A673 (cell line): ENCODE results near the gene P2RY13.

Experiments
- CTCF ChIP-seq: fragments of 300-800, 200-600 bp; sonication (generic); conservative IDR thresholded peaks from 2 replicates; pipeline ENCODE4 v1.5.1; 2017; ENCODE audit warnings: low read depth, mild to moderate bottlenecking, antibody characterized with exemption, low read length, moderate library complexity, mixed read lengths
- EZH2 ChIP-seq: fragments of 200-600 bp; sonication (generic); IDR thresholded peaks from 2 replicates; pipeline ENCODE4 v1.6.1; 2017; ENCODE audit warnings: borderline replicate concordance, low read depth, mild to moderate bottlenecking, mixed read lengths, antibody characterized with exemption, low read length; ENCODE audit not compliant: poor library complexity, severe bottlenecking

GRCh38 chr3:151315846-151316245 lies 13.5 kb downstream of the P2RY13 start:
- TF ChIP-seq CTCF: no peak
- no peak for TF ChIP-seq EZH2
